HepG2 (cell line): Measurements from ENCODE around the gene MCRIP2. TPM values are rescaled to one million over a fixed set of nuclear protein-coding genes. Genes with fewer than 3 reads are reported as not detected.
A peak's percentile ranks its signal among the peaks of the same experiment; 100 is the strongest.

ENCODE experiments used
- ATAC-seq: fragments of 200-7000 bp; cut with Tn5 transposase; 3 replicates; pipeline ENCODE4 v1.9.1; 2020; ENCODE audit warnings: mild to moderate bottlenecking, moderate library complexity
- BruUV-seq: library from RNA; stranded (reverse); fragments of 400-500 nt; replicated peaks from 2 replicates; lab custom pipeline; 2021; lab: Mats Ljungman, UMichigan
- CTCF ChIA-PET: fragments of 300-600 bp; formaldehyde crosslinking; extraction: SDS; loops from one replicate; lab custom pipeline; 2021; ENCODE audit warnings: low total read pairs, inconsistent platforms, low intra/inter-chr PET ratio; lab: Yijun Ruan, JAX
- POLR2A ChIA-PET: fragments of 350-600 bp; sonication (Branson Sonifier 250); formaldehyde crosslinking; loops from one replicate; lab custom pipeline; 2020; ENCODE audit warnings: antibody characterized with exemption, inconsistent platforms; lab: Yijun Ruan, JAX
- DNase-seq: peaks from one replicate; pipeline ENCODE4 v3.0.0-alpha.2; 2015; ENCODE audit warnings: low spot score
- FAIRE-seq: peaks from 3 replicates; lab custom pipeline; 2011; peaks lifted over from hg19 to GRCh38; lab: Jason Lieb, UNC
- H2AFZ ChIP-seq: one replicate; pipeline ENCODE4 v1.6.1; 2011; ENCODE audit warnings: low read length, inconsistent platforms
- H3K27ac ChIP-seq: fragments of 300-600 bp; 3 replicates; pipeline ENCODE4 v1.8.0; 2011; ENCODE audit warnings: mixed run types, mild to moderate bottlenecking, mixed read lengths, low read length, inconsistent platforms; ENCODE audit not compliant: insufficient read depth; ENCODE audit errors: extremely low read length
- H3K27me3 ChIP-seq, 2 experiments: fragments of 200-600 bp in 1 of 2; 2 replicates in 1 of 2; 3 replicates in 1 of 2; pipeline versions ENCODE4 v1.6.0 to v1.8.0; 2011; ENCODE audit warnings: low read length in 2 of 2, mild to moderate bottlenecking in 2 of 2, moderate library complexity in 2 of 2, inconsistent platforms in 1 of 2; ENCODE audit not compliant: insufficient read depth in 2 of 2, control insufficient read depth in 1 of 2
- H3K36me3 ChIP-seq, 2 experiments: fragments of 200-600 bp in 1 of 2; replicated peaks in 1 of 2; 2 replicates in 1 of 2; 3 replicates in 1 of 2; pipeline versions ENCODE4 v1.5.1 to v1.8.0; 2011; ENCODE audit warnings: low read length in 2 of 2, inconsistent platforms in 1 of 2; ENCODE audit not compliant: insufficient read depth in 2 of 2, control insufficient read depth in 1 of 2
- H3K4me1 ChIP-seq: 2 replicates; pipeline ENCODE4 v1.5.1; 2012; ENCODE audit warnings: low read length, inconsistent platforms; ENCODE audit not compliant: insufficient read depth
- H3K4me2 ChIP-seq: 2 replicates; pipeline ENCODE4 v1.6.0; 2011; ENCODE audit warnings: low read depth, low read length, inconsistent platforms
- H3K4me3 ChIP-seq, 3 experiments: fragments of 200-600 bp in 1 of 3; sonication (generic), shearing (Covaris generic) in 1 of 3; replicated peaks in 1 of 3; 2 replicates each; pipeline ENCODE4 v1.5.1; 2011 to 2016; ENCODE audit warnings: low read length in 3 of 3, inconsistent platforms in 2 of 3, low read depth in 2 of 3, mild to moderate bottlenecking in 2 of 3, control low read depth in 1 of 3, mixed read lengths in 1 of 3; ENCODE audit not compliant: insufficient read depth in 1 of 3
- H3K79me2 ChIP-seq: one replicate; pipeline ENCODE4 v1.6.1; 2011; ENCODE audit warnings: low read length, inconsistent platforms; ENCODE audit not compliant: insufficient read depth
- H3K9ac ChIP-seq: 2 replicates; pipeline ENCODE4 v1.6.0; 2011; ENCODE audit warnings: mild to moderate bottlenecking, low read depth, low read length, inconsistent platforms; ENCODE audit not compliant: insufficient read depth
- H3K9me3 ChIP-seq: 2 replicates; pipeline ENCODE4 v1.5.1; 2012; ENCODE audit warnings: mild to moderate bottlenecking, low read length
- H4K20me1 ChIP-seq: 2 replicates; pipeline ENCODE4 v1.6.0; 2011; ENCODE audit warnings: inconsistent platforms, mild to moderate bottlenecking, low read length, moderate library complexity; ENCODE audit not compliant: insufficient read depth
- GABPB1 ChIP-seq: IDR thresholded peaks from 2 replicates; pipeline ENCODE4 v1.6.1; 2016; ENCODE audit warnings: mild to moderate bottlenecking, missing genetic modification reagents, moderate library complexity, missing compliant biosample characterization
- GATAD1 ChIP-seq: IDR thresholded peaks from 2 replicates; pipeline ENCODE4 v1.6.1; 2016; ENCODE audit warnings: missing genetic modification reagents, missing compliant biosample characterization
- HDAC2 ChIP-seq: sonication (generic); formaldehyde crosslinking; IDR thresholded peaks from 2 replicates; pipeline ENCODE4 v1.4.0; 2020; ENCODE audit warnings: missing genetic modification reagents
- HNRNPLL ChIP-seq: fragments of 200-400 bp; formaldehyde crosslinking; IDR thresholded peaks from 2 replicates; pipeline ENCODE4 v1.6.1; 2017; ENCODE audit warnings: mild to moderate bottlenecking, low read depth, low read length; ENCODE audit not compliant: poor library complexity, severe bottlenecking
- MXD3 ChIP-seq: IDR thresholded peaks from 2 replicates; pipeline ENCODE4 v1.6.1; 2016; ENCODE audit warnings: mild to moderate bottlenecking, missing biosample characterization, missing genetic modification reagents
- MXI1 ChIP-seq: IDR thresholded peaks from 3 replicates; pipeline ENCODE4 v1.6.1; 2012; ENCODE audit warnings: low read depth, low read length, inconsistent platforms, borderline replicate concordance
- PATZ1 ChIP-seq: sonication (generic); formaldehyde crosslinking; IDR thresholded peaks from 2 replicates; pipeline ENCODE4 v1.4.0; 2020; ENCODE audit warnings: missing genetic modification reagents
- PHF5A ChIP-seq: IDR thresholded peaks from one replicate; pipeline ENCODE4 v1.6.1; 2018; ENCODE audit warnings: low read depth, missing genetic modification reagents; ENCODE audit not compliant: unreplicated experiment
- SATB2 ChIP-seq: sonication (generic); formaldehyde crosslinking; IDR thresholded peaks from 2 replicates; pipeline ENCODE4 v1.5.0; 2020; ENCODE audit warnings: missing genetic modification reagents
- TAF1 ChIP-seq: sonication (generic); formaldehyde crosslinking; IDR thresholded peaks from 2 replicates; pipeline ENCODE4 v1.4.0; 2020; ENCODE audit warnings: missing genetic modification reagents
- THAP11 ChIP-seq: IDR thresholded peaks from 2 replicates; pipeline ENCODE4 v1.6.1; 2016; ENCODE audit warnings: missing biosample characterization, missing genetic modification reagents
- ZBTB7B ChIP-seq: sonication (generic); formaldehyde crosslinking; IDR thresholded peaks from 2 replicates; pipeline ENCODE4 v1.4.0; 2020; ENCODE audit warnings: missing genetic modification reagents
- ZFX ChIP-seq: sonication (generic); formaldehyde crosslinking; IDR thresholded peaks from 2 replicates; pipeline ENCODE4 v1.4.0; 2020; ENCODE audit warnings: mild to moderate bottlenecking, low read depth, missing genetic modification reagents, moderate library complexity
- ZNF709 ChIP-seq: sonication (generic); formaldehyde crosslinking; IDR thresholded peaks from 2 replicates; pipeline ENCODE4 v1.5.0; 2020; ENCODE audit warnings: mild to moderate bottlenecking, missing genetic modification reagents
- ZNF776 ChIP-seq: sonication (generic); formaldehyde crosslinking; IDR thresholded peaks from 2 replicates; pipeline ENCODE4 v1.4.0; 2020; ENCODE audit warnings: mild to moderate bottlenecking, missing genetic modification reagents
- WGBS: methylation state at CpG from one replicate; pipeline ENCODE4 v1.1.6; 2017; ENCODE audit warnings: low lambda C conversion rate; 5-methylcytosine and 5-hydroxymethylcytosine counted together
- in situ Hi-C: cut with HindIII; loops from 2 replicates; pipeline ENCODE4 v1.10.0; 2017; ENCODE audit warnings: low pct_unique_long_range_greater_than_20kb; ENCODE audit not compliant: extremely low pct_ligation_motif_present
- intact Hi-C: fragments of 100-400 bp; cut with micrococcal nuclease; formaldehyde crosslinking; loops from one replicate; pipeline ENCODE4 v1.10.0; 2022; ENCODE audit not compliant: unreplicated experiment
- polyA plus RNA-seq, 8 experiments: library from polyadenylated mRNA; depleted of rRNA in 3 of 8; stranded (reverse) in 7 of 8; unstranded in 1 of 8; fragments of >200 nt; fragmentation: Illumina TruSeq in 4 of 8; extraction: Trizol in 4 of 8; gene quantifications; 2 replicates each; pipeline versions ENCODE4 v1.2.1 to v1.2.3, GENCODE V29; 2011 to 2016; ENCODE audit warnings: low read depth in 4 of 8, missing spikeins in 1 of 8, mixed read lengths in 1 of 8; ENCODE audit not compliant: insufficient read depth in 1 of 8
- total RNA-seq, 5 experiments: library from RNA; depleted of rRNA; stranded (reverse); fragments of >200 nt; fragmentation: Illumina TruSeq; extraction: Trizol; gene quantifications; 2 replicates each; pipeline ENCODE4 v1.2.3, GENCODE V29; 2016; ENCODE audit warnings: low read depth in 1 of 5
- TF ChIP-seq, protein P1 (sequence below): sonication (generic); formaldehyde crosslinking; IDR thresholded peaks from 2 replicates; pipeline ENCODE4 v1.4.0; 2020; ENCODE audit warnings: missing genetic modification reagents
- TF ChIP-seq, protein P2 (sequence below): sonication (generic); formaldehyde crosslinking; IDR thresholded peaks from 2 replicates; pipeline ENCODE4 v1.5.1; 2020; ENCODE audit warnings: mild to moderate bottlenecking, missing genetic modification reagents, moderate library complexity

The MCRIP2 gene
- total and polyA plus RNA-seq, 2 of the 13 experiments (the other 11 are each of a cell fraction or from before 2014, with no cell fraction given): 39.6 to 76.7 TPM

DNA sequence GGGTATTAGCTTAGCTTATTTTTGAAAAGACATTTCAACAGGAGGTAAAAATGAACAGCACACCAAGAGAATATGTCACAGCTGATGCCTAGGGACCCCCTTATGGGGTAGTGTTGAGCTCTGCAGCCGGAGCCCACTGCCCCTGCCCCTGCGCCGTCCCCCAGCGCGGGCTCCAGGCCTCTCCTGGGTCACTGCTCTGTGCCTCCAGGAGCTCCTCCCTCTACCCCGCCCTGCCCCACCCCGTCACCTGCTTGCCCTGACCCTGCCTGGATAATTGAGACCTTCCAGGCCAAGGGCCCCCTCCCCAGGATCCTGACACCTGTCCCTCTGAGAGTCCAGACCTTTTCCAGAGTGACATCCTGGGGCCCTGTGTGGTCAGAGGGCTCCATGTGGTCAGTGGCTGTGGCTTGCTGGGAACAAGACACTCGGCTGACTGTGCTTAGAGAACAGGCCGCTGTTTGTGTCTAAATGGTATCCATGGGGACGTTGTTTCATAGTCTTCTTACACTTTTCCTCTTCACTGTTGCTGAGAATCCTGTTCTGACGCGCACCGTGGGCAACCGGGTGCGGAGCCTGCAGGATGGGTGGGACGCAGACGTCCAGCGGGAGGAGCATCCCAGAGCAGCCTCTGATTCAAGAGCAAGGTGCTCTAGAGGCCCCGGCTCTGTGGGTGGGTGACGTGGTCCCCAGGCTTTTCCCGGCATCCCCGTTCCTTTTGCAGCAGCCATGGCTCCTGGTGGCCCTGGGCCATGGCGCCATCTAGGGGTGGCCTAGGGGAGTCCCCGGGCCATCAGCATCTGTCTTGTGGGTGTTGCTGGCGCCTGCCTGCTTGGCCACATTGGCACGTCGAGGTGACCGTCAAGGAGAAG is 30.9 kb upstream of the MCRIP2 start:
- ChIA-PET CTCF (interaction anchor here (0.6 to 1.7 kb wide), 3 partner anchors 31 to 75 kb away, joined by 3 to 11 read pairs (median 3); no protein-coding TSS in a partner anchor), POLR2A (no interaction called here)
- Histone ChIP-seq H3K4me2 (peak overlapping the region; percentile 57), H3K79me2 (peaks cover 2% of the 10 kb centered on the region), H3K4me1 (peaks cover 17% of the 10 kb centered on the region), H4K20me1 (no peaks in the 10 kb centered on the region), H2AFZ (no peak overlapping the region), H3K36me3 (peaks cover 1 to 9% of the 10 kb centered on the region in 2 experiments; a peak in 1 of 5 replicates), H3K27me3 (no peaks in the 10 kb centered on the region), H3K9ac (peak overlapping the region; percentile 46), H3K9me3 (no peaks in the 10 kb centered on the region), H3K4me3 (peak overlapping the region; percentile 21 to 47 (median 42); a peak in 4 of 6 replicates), H3K27ac (peak overlapping the region; percentile 49)
- ATAC-seq (peak; percentile 90), FAIRE-seq (peak; percentile 58), DNase-seq (peak; percentile 73)
- 50% methylated on average over 18 of the region's 28 CpGs for WGBS
- in situ Hi-C loops (no loop called here), intact Hi-C loops (no loop called here)
- BruUV-seq: no TSS peak
- TF ChIP-seq ZBTB7B (CRISPR knock-in tag) (peak; percentile 37; the same call in 1 of the 2 replicates), GATAD1 (peak; percentile 64), SATB2 (CRISPR knock-in tag) (no peak), HDAC2 (CRISPR knock-in tag) (peak; percentile 52; the same call in 1 of the 2 replicates), PATZ1 (CRISPR knock-in tag) (peak; percentile 15; the same call in 1 of the 2 replicates), HNRNPLL (peak; percentile 44), ZNF709 (CRISPR knock-in tag) (no peak), ZFX (CRISPR knock-in tag) (peak; percentile 39; the same call in 1 of the 2 replicates), MXI1 (peak; percentile 65; the same call in 1 of the 3 replicates), TAF1 (no peak), MXD3 (0 out of 2 replicates have a peak, but pooled peaks have one; percentile 18), THAP11 (peak; percentile 77), ZNF776 (CRISPR knock-in tag) (0 out of 2 replicates have a peak, but pooled peaks have one; percentile 38), PHF5A (CRISPR knock-in tag) (no peak), GABPB1 (CRISPR knock-in tag) (peak; percentile 60)
- TF ChIP-seq, protein P1, sequence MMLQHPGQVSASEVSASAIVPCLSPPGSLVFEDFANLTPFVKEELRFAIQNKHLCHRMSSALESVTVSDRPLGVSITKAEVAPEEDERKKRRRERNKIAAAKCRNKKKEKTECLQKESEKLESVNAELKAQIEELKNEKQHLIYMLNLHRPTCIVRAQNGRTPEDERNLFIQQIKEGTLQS: 0 out of 2 replicates have a peak, but pooled peaks have one; percentile 44
- TF ChIP-seq, protein P2, sequence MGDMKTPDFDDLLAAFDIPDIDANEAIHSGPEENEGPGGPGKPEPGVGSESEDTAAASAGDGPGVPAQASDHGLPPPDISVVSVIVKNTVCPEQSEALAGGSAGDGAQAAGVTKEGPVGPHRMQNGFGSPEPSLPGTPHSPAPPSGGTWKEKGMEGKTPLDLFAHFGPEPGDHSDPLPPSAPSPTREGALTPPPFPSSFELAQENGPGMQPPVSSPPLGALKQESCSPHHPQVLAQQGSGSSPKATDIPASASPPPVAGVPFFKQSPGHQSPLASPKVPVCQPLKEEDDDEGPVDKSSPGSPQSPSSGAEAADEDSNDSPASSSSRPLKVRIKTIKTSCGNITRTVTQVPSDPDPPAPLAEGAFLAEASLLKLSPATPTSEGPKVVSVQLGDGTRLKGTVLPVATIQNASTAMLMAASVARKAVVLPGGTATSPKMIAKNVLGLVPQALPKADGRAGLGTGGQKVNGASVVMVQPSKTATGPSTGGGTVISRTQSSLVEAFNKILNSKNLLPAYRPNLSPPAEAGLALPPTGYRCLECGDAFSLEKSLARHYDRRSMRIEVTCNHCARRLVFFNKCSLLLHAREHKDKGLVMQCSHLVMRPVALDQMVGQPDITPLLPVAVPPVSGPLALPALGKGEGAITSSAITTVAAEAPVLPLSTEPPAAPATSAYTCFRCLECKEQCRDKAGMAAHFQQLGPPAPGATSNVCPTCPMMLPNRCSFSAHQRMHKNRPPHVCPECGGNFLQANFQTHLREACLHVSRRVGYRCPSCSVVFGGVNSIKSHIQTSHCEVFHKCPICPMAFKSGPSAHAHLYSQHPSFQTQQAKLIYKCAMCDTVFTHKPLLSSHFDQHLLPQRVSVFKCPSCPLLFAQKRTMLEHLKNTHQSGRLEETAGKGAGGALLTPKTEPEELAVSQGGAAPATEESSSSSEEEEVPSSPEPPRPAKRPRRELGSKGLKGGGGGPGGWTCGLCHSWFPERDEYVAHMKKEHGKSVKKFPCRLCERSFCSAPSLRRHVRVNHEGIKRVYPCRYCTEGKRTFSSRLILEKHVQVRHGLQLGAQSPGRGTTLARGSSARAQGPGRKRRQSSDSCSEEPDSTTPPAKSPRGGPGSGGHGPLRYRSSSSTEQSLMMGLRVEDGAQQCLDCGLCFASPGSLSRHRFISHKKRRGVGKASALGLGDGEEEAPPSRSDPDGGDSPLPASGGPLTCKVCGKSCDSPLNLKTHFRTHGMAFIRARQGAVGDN (CRISPR knock-in tag): peak; percentile 88
